GF-D8 (cell line): ENCODE measurements around the gene GPR148.

ENCODE experiments used
- DNase-seq: peaks from one replicate; lab custom pipeline; 2025; lab: John Stamatoyannopoulos, UW

GPR148 gene

GRCh38 chr2:130749641-130750040 lies 20.8 kb downstream of the GPR148 start:
- no peak for DNase-seq

- DNase-seq: no peak
Measured at GRCh38 chr2:130754811-130755210, 25.9 kb downstream of the GPR148 start.

DNA sequence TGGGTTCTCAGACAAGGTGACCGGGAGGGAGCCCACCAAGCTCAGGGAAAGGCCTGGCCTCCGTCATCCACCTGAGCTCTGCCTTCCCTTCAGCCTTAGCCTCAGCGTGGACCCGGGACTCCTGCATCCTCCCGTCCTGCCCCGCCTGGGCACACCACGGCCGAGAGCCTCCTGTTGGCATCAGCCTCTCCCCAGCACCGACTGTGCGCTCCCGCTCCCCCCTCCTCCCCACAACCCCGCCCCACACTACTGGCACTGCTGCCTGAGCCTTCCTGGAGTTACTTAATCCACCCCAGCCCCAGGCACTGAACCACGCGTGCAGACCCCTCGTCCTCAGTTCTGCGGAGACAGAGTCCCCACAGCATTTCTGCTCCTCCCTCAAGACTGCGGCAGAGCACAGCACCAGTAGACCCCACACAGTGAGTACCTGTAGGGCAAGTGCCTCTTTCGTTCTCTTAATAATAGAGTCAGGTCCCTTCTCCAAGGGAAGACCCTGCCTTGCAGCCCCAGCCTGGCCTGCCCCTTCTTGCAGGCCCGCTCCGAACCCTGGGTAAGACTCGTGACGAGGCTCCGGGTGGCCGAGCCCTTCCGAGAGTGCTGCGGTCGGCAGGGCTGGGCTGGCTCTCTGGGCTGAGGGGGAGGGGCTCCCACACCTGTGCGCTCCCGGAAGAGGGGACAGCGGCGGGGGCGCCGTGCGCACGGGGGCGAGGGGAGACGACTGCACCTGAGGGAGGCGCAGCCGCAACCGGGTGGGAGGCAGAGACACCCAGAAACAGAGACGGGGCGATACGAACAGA lies 26.6 kb downstream of the GPR148 start, which contains the start of gene AMER3:
AMER3 (plus strand) TSS at position 285 of the 797 bp plus-strand sequence. CDS start 6,533 bp downstream, outside the sequence.
- no peak for DNase-seq

GRCh38 chr2:130756053-130756873 lies 27.4 kb downstream of the GPR148 start:
- DNase-seq: no peak

- no peak for DNase-seq
Measured at GRCh38 chr2:130756874-130757668, 28.2 kb downstream of the GPR148 start.

- DNase-seq: no peak
Measured at GRCh38 chr2:130759906-130760753, 31.3 kb downstream of the GPR148 start.

DNA sequence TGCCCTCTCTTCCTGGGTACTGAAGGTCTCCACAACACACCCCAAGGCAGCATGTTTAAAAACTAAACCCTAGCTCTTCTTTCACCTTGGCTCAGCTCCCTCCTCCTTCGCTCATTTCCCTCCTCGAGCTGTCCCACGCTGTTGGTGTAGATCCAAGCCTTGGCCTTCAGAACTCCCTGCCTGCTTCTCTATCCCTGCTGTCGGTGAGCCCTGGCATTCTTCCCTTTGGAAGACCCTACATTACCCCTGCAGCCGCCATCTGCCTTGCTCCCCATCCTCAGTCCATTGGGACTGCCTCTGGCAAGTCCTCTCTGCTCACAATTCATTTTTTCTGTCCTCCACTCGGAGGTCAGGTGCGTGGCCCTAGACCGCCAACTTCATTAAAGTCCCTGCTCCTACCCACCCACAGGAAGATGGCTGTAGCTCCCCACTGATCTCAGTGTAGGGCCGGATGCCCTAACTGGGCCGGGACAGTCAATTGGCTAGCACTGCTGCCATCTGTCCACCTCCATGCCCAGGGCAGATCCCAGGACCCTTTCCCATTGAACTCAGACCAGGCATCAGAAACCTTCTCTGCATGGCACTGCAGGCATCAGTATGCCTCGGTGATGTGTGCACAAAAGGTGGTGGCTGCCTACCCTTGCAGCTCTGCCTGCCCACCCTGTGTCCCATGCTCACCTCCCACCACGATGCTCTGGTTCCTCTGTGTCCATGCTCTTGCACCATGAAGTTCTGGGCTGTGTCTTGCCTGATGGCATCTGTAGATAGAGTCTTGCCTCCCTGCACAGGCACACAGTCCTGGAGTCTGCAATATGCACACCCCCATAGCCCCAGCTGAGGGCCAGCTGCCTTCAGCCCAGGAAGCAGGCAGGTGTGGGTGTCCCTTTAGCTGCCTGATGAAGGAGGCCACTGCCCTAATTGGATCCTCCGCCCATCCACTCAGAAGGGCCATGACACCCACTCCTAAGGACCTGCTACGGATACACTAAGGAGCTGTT lies 32.2 kb downstream of the GPR148 start:
- DNase-seq: no peak

DNA sequence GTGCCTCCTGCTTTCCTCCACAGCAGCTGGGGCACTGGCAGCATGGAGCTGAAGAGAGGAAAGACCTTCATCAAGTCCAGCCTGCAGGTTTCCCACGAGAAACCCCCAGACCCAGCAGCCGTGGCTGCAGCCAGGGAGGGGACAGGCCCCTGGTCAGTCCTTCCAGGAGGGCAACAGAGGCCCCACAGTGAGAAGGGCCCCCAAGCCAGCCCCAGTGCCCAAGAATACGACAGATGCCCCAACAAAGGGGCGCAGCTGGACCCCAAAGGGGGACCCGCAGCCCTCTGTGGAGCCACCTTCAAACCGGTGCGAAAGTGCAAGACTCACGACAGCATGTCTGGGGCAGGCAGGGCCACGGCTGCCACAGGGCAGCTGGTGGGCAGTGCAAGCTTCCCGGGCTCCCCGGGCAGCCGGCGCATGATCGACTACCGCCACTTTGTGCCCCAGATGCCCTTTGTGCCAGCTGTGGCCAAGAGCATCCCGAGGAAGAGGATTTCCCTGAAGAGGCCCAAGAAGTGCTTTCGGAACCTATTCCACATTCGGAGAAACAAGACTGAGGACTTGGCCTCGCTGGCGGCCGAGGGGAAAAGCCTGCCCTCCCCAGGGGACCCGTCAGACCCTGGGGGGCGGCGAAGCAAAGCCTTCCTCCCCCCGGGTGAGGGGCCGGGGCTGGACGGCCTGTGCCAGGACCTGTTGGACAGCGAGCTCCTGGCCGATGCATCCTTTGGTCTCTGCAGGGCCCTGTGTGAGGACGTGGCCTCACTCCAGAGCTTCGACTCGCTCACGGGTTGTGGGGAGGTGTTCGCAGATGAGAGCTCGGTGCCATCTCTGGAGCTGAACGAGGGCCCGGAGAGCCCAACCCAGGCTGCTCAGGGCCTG lies 33.4 kb downstream of the GPR148 start:
- no peak for DNase-seq

DNA sequence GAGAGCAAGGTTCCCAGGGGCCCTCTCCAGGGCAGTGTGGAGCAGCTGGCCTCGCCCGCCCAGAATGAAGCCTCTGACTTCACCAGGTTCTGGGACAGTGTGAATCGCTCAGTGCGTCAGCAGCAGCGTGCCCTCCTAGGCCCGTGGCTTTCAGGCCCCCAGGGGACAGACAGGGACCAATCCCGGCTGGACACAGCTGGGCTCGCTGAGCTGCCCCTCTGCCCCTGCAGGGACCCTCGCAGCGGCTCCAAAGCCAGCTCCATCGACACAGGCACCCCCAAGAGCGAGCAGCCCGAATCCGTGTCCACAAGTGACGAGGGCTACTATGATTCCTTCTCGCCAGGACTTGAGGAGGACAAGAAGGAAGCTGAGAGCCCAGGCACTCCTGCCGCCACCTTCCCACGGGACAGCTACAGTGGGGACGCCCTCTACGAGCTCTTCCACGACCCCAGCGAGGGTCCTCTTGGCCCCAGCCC lies 34.1 kb downstream of the GPR148 start:
- DNase-seq: no peak

GRCh38 chr2:130763405-130763804 lies 34.5 kb downstream of the GPR148 start:
- no peak for DNase-seq

DNA sequence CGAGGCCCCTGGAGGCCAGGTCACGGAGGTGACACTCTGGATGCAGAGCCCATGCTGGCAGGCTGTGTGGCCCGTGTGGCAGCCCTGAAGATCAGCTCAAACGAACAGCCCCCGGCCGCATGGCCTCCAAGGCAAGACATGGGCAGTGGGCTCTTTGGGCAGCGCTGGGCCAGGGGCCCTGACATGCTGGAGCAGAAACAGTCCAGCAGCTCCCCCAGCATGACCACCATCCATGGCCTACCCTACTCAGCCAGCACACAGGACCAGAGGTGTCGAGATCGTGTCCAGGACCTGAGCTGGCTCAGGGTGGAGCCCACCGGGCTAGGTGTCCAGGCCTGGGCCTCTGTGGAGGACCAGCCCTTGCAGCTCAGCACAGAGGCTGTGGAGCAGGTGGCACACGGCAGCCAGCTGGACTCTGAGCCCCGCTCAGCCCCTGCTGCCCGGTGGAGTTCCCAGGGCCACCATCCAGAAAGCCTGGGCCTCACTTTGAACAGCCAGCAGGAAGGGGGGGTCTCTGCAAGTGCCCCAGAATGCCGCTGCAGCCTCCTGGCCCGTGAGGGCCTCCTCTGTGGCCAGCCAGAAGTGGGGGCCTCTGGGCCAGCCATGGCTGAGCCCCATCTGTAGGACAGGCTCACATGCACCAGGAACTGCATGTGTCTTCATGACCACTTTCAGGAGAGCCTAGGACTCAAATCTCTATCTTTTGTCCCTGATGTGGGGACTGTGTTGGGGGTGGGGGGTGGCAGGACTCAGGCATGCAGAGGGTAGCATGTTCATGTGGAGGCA lies 35.4 kb downstream of the GPR148 start:
- no peak for DNase-seq

DNA sequence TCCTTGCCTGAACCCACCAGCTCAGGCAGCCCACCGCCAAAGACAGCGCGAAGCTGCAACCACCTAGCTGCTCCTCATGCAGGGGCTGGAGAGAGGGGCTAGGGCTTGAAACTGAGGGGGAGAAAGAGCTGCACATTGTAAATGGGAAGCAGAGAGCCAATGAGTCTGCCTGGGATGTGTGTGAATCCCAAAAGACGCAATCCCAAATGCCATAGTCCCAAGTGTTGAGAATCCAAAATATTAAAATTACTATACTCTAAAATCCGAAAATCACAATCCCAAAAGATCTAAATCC lies 35.9 kb downstream of the GPR148 start:
- DNase-seq: no peak

- DNase-seq: no peak
Measured at GRCh38 chr2:130765464-130765863, 36.6 kb downstream of the GPR148 start.

- no peak for DNase-seq
Measured at GRCh38 chr2:130766037-130766436, 37.2 kb downstream of the GPR148 start.

DNA sequence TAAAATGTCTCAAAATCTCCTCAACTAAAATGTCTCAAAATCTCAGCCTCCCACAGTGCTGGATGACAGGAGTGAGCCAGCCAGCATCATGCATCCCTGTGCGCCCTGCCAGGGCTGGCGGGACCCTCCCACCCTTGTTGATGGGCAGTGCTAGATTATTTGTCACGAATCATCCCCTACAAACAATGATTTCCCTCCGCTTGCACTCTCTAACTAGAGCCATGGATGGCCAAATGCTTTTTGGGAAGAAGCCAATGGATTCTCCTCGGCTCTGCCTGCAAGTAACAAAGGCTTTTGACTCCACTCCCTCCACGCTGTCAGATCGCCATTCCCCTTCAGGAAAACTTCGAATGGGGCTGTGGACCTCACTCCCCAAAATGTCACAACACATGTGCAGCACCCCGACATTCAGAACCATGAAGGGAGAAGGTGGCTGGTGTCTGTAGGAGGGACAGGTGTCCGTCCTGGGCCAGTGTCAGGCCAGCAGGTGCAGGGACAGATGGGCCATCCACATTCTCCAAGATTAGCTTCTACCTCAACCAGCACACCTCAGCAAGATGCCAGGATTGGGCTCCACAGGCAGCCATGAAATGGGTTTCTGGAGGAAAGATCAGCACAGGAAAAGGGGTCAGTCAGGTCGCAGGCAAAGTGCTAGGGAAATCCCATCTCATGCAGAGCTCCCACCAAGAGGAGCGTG lies 38.0 kb downstream of the GPR148 start:
- DNase-seq: no peak

DNA sequence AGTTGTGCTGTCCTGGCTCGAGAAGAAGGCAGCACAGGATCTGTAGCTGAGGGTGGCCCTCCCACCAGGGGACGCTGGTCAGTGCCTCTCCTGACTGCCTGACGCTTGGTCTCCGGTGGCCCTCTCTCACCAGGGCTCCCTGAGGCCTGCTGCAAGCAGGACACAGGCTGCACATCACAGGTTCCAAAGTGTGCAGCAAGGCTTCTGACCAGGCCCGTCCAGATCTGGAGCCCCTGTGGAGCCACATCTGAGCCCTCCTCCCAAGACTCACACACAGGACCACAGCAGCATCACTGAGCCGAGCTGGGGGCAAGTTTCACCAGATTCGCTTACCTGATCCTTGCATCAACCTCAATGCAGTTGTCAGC lies 38.5 kb downstream of the GPR148 start:
- no peak for DNase-seq

DNA sequence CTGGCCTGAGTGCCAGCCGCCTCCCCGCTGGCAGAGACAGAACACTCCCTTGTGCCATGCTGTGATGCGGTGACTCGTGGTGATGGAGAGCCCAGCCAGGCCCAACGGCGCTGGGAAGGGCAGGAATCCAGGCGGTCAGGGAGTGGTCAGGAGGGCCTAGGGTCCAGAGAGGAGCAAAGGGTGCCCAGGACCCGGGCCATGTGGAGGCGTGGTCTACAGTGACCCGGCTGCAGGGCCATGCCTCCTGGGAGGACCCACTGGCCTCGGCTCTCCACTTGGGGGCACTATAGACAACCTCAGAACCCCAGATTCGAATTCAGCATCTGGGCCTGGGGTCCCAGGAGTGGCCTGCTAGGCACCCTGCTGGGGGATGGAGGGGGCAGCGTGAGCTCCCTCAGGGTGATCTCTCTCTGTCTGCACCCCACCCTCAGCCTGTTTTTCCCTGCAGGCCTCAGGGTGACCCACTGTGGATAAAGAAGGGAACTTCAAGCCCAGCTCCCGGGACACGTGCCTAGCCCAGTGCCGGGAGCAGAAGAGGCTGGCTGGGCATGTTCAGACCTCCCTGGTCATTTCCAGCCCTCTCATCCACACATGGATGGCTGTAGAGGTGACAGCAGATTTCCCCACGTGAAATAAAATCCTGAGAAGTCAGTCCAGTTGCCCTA lies 39.5 kb downstream of the GPR148 start:
- no peak for DNase-seq
